H1 (cell line): Measurements from ENCODE around the gene DISC1. TPM values are rescaled to one million over a fixed set of nuclear protein-coding genes. Genes with fewer than 3 reads are reported as not detected.

Experiments used
- RAD21 ChIP-seq, 2 experiments: IDR thresholded peaks in 1 of 2; conservative IDR thresholded peaks in 1 of 2; 2 replicates each; pipeline ENCODE4 v1.6.1; 2011; ENCODE audit warnings: low read depth in 2 of 2, low read length in 2 of 2, improper control_type of control experiment in 1 of 2, inconsistent platforms in 1 of 2, mild to moderate bottlenecking in 1 of 2, moderate library complexity in 1 of 2
- polyA plus RNA-seq, 7 experiments: library from polyadenylated mRNA; depleted of rRNA in 3 of 7; stranded (reverse) in 5 of 7; unstranded in 2 of 7; fragments of >200 nt in 5 of 7; fragments of 200-250 nt in 2 of 7; gene quantifications; 1 replicate in 5 of 7; 2 replicates in 1 of 7; 4 replicates in 1 of 7; pipeline versions ENCODE4 v1.2.1 to v1.2.3, GENCODE V29; 2011 to 2013; ENCODE audit warnings: missing spikeins in 2 of 7, mixed read lengths in 2 of 7
- total RNA-seq: library from RNA; stranded (reverse); fragmentation: NEBNext Ultra II Directional; extraction: Animal tissue kit (Norgen Biotek cat#: 25700); gene quantifications from 2 replicates; pipeline ENCODE4 v1.2.1, GENCODE V29; 2021

Gene DISC1
- total and polyA plus RNA-seq, 2 of the 8 experiments (the other 6 are each of a cell fraction or from before 2014, with no cell fraction given), result 1.1 to 3.5 TPM

- no peak for TF ChIP-seq RAD21 (IDR thresholded peaks at IDR 0.05 in 1 of 2, conservative IDR thresholded peaks at IDR 0.05 in 1 of 2; ENCODE audit: low read depth in 2 of 2, low read length in 2 of 2)
- TF ChIP-seq, all 59 proteins: peak for 0
Observed at GRCh38 chr1:231757101-231757404, 130.5 kb downstream of the DISC1 start (continued).
